ENCODE data around the gene SHTN1.

GRCh38 chr10:116848944-116849247 is 156.1 kb downstream of the SHTN1 start:
- no peak for TF ChIP-seq EZH2phosphoT487 (IDR thresholded peaks at IDR 0.05; ENCODE audit: borderline replicate concordance)
- no peak for TF ChIP-seq CTCF (conservative IDR thresholded peaks at IDR 0.05; ENCODE audit: low read length)
